GM23338 (cell line): Measurements from ENCODE around the gene LAT. TPM values are rescaled to one million over a fixed set of nuclear protein-coding genes. Genes with fewer than 3 reads are reported as not detected.

Experiments
- ATAC-seq: fragments of 200-7000 bp; cut with Tn5 transposase; 3 replicates; pipeline ENCODE4 v1.9.1; 2020
- DNase-seq: peaks from one replicate; pipeline ENCODE4 v3.0.0-alpha.2; 2015; ENCODE audit warnings: low spot score
- H2AFZ ChIP-seq: fragments of 200-600 bp; sonication (generic); 2 replicates; pipeline ENCODE4 v1.8.0; 2016; ENCODE audit warnings: antibody characterized with exemption, mild to moderate bottlenecking, moderate library complexity
- H3F3A ChIP-seq: fragments of 200-600 bp; sonication (generic); replicated peaks from 2 replicates; pipeline ENCODE4 v1.8.0; 2017; ENCODE audit warnings: antibody characterized with exemption, mixed run types, low read depth
- H3K27ac ChIP-seq: fragments of 200-600 bp; sonication (generic); 2 replicates; pipeline ENCODE4 v1.6.1; 2016; ENCODE audit warnings: low read depth
- H3K27me3 ChIP-seq: fragments of 200-600 bp; sonication (generic); 2 replicates; pipeline ENCODE4 v1.8.0; 2016; ENCODE audit warnings: mild to moderate bottlenecking, mixed run types, moderate library complexity; ENCODE audit not compliant: insufficient read depth
- H3K36me3 ChIP-seq: fragments of 200-600 bp; sonication (generic); 2 replicates; pipeline ENCODE4 v1.8.0; 2016; ENCODE audit warnings: mild to moderate bottlenecking; ENCODE audit not compliant: insufficient read depth
- H3K4me1 ChIP-seq: fragments of 200-600 bp; sonication (generic); 2 replicates; pipeline ENCODE4 v1.8.0; 2016; ENCODE audit warnings: mild to moderate bottlenecking, moderate library complexity; ENCODE audit not compliant: insufficient read depth
- H3K4me2 ChIP-seq: fragments of 200-600 bp; sonication (generic); 2 replicates; pipeline ENCODE4 v1.7.1; 2017; ENCODE audit warnings: mixed run types
- H3K4me3 ChIP-seq: fragments of 200-600 bp; sonication (generic); 2 replicates; pipeline ENCODE4 v1.6.1; 2016; ENCODE audit warnings: mixed run types
- H3K79me2 ChIP-seq: fragments of 200-600 bp; sonication (generic); replicated peaks from 2 replicates; pipeline ENCODE4 v1.8.0; 2017; ENCODE audit warnings: mild to moderate bottlenecking; ENCODE audit not compliant: insufficient read depth
- H3K9me2 ChIP-seq: fragments of 200-600 bp; sonication (generic); 2 replicates; pipeline ENCODE4 v1.8.0; 2017; ENCODE audit not compliant: insufficient read depth
- H4K20me1 ChIP-seq: fragments of 200-600 bp; sonication (generic); replicated peaks from 2 replicates; pipeline ENCODE4 v1.8.0; 2017; ENCODE audit warnings: mild to moderate bottlenecking; ENCODE audit not compliant: insufficient read depth
- H3K27ac Mint-ChIP-seq: 2 replicates; pipeline ENCODE4 v1.8.0; 2020; ENCODE audit warnings: inconsistent platforms, mild to moderate bottlenecking, moderate library complexity, mixed read lengths
- H3K27me3 Mint-ChIP-seq: 3 replicates; pipeline ENCODE4 v1.8.0; 2022; ENCODE audit warnings: low read depth, mild to moderate bottlenecking, moderate library complexity, mixed read lengths, inconsistent platforms; ENCODE audit not compliant: insufficient read depth, poor library complexity
- H3K36me3 Mint-ChIP-seq: 3 replicates; pipeline ENCODE4 v1.8.0; 2021; ENCODE audit warnings: low read depth, mild to moderate bottlenecking, inconsistent platforms, moderate library complexity, mixed read lengths
- H3K4me1 Mint-ChIP-seq: 3 replicates; pipeline ENCODE4 v1.8.0; 2020; ENCODE audit warnings: mild to moderate bottlenecking, inconsistent platforms, mixed read lengths
- H3K4me3 Mint-ChIP-seq: 3 replicates; pipeline ENCODE4 v1.8.0; 2021; ENCODE audit warnings: moderate library complexity, mild to moderate bottlenecking, inconsistent platforms, mixed read lengths
- H3K9me3 Mint-ChIP-seq: 3 replicates; pipeline ENCODE4 v1.8.0; 2020; ENCODE audit warnings: moderate library complexity, mild to moderate bottlenecking, inconsistent platforms, mixed read lengths
- CREB1 ChIP-seq: fragments of 250-450 bp; sonication (Bioruptor Pico); IDR thresholded peaks from 2 replicates; pipeline ENCODE4 v1.5.0; 2020; ENCODE audit warnings: low read depth, mild to moderate bottlenecking, moderate library complexity
- ETS1 ChIP-seq: IDR thresholded peaks from 2 replicates; pipeline ENCODE4 v1.6.1; 2016; ENCODE audit warnings: antibody characterized with exemption
- EZH2 ChIP-seq: fragments of 200-600 bp; sonication (generic); IDR thresholded peaks from one replicate; pipeline ENCODE4 v1.8.0; 2017; ENCODE audit warnings: antibody characterized with exemption, mild to moderate bottlenecking, low read depth; ENCODE audit not compliant: unreplicated experiment
- EZH2phosphoT487 ChIP-seq: fragments of 200-600 bp; sonication (generic); IDR thresholded peaks from one replicate; pipeline ENCODE4 v1.8.1; 2018; ENCODE audit warnings: antibody characterized with exemption; ENCODE audit not compliant: unreplicated experiment
- JUNB ChIP-seq: IDR thresholded peaks from one replicate; pipeline ENCODE4 v1.6.1; 2016; ENCODE audit warnings: antibody characterized with exemption; ENCODE audit not compliant: unreplicated experiment
- NANOG ChIP-seq: IDR thresholded peaks from 2 replicates; pipeline ENCODE4 v1.6.1; 2016; ENCODE audit warnings: antibody characterized with exemption, borderline replicate concordance
- POLR2AphosphoS5 ChIP-seq: IDR thresholded peaks from 2 replicates; pipeline ENCODE4 v1.6.1; 2016; ENCODE audit warnings: antibody characterized with exemption, low read depth
- REST ChIP-seq: IDR thresholded peaks from one replicate; pipeline ENCODE4 v1.6.1; 2018; ENCODE audit warnings: antibody characterized with exemption; ENCODE audit not compliant: unreplicated experiment
- STAT1 ChIP-seq: IDR thresholded peaks from one replicate; pipeline ENCODE4 v1.6.1; 2016; ENCODE audit warnings: antibody characterized with exemption; ENCODE audit not compliant: unreplicated experiment
- ZNF114 ChIP-seq: fragments of 250-450 bp; sonication (Bioruptor Pico); IDR thresholded peaks from 2 replicates; pipeline ENCODE4 v1.5.0; 2020; ENCODE audit warnings: mild to moderate bottlenecking, moderate library complexity
- ZNF331 ChIP-seq: fragments of 250-450 bp; sonication (Bioruptor Pico); IDR thresholded peaks from 2 replicates; pipeline ENCODE4 v1.5.0; 2020; ENCODE audit warnings: low read depth, mild to moderate bottlenecking, moderate library complexity
- ZNF462 ChIP-seq: fragments of 250-450 bp; sonication (Bioruptor Pico); IDR thresholded peaks from 2 replicates; pipeline ENCODE4 v1.5.0; 2020; ENCODE audit warnings: mild to moderate bottlenecking, moderate library complexity
- polyA plus RNA-seq: library from polyadenylated mRNA; unstranded; fragments of >200 nt; fragmentation: Nextera tagmentation; extraction: Ambion mirVana; gene quantifications from 2 replicates; pipeline ENCODE4 v1.2.1, GENCODE V29; 2016
- total RNA-seq: library from RNA; depleted of rRNA; stranded (reverse); fragments of >200 nt; shearing (Covaris generic); gene quantifications from 2 replicates; pipeline ENCODE4 v1.2.3, GENCODE V29; 2014
- TF ChIP-seq, protein P1 (sequence below), 2 experiments: fragments of 200-600 bp in 1 of 2; sonication (generic) in 1 of 2; conservative IDR thresholded peaks; 2 replicates each; pipeline versions ENCODE4 v1.5.1 to v1.6.1; 2016 to 2017; ENCODE audit warnings: antibody characterized with exemption in 2 of 2, low read depth in 2 of 2, mild to moderate bottlenecking in 2 of 2, moderate library complexity in 1 of 2

Gene LAT
- total and polyA plus RNA-seq, 2 experiments from 2014 or later = 2.2 to 2.4 TPM

DNA sequence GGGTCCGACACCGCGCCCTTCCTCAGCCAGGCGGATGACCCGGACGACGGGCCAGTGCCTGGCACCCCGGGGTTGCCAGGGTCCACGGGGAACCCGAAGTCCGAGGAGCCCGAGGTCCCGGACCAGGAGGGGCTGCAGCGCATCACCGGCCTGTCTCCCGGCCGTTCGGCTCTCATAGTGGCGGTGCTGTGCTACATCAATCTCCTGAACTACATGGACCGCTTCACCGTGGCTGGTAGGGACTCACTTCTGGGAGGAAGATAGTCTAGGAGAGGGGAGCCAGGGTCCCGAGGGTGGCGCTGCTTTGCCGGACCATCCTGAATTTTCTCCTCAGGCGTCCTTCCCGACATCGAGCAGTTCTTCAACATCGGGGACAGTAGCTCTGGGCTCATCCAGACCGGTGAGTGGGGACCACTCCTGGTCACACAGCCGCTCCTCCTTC lies 9.7 kb upstream of the LAT start:
- DNase-seq (no peak), ATAC-seq (no peak; the same call in 2 of the 3 replicates)
- H3K27me3 ChIP-seq = no peaks in the 10 kb centered on the region
- H3K36me3 Mint-ChIP-seq = peaks cover 11% of the 10 kb centered on the region; the same call in 2 of the 3 replicates
- peak overlapping the region; percentile 87 for H3K4me3 Mint-ChIP-seq
- H3K4me2 ChIP-seq = peak overlapping the region; percentile 88
- no peak overlapping the region for H3K27ac ChIP-seq
- peak overlapping the region; percentile 72 for H3K4me3 ChIP-seq
- H3K36me3 ChIP-seq = no peaks in the 10 kb centered on the region
- peaks cover 5% of the 10 kb centered on the region; the same call in 1 of the 2 replicates for H3K79me2 ChIP-seq
- H3K27me3 Mint-ChIP-seq = peaks cover 10% of the 10 kb centered on the region
- peaks cover 6% of the 10 kb centered on the region; the same call in 1 of the 2 replicates for H3K4me1 ChIP-seq
- H3K9me2 ChIP-seq = no peaks in the 10 kb centered on the region
- peak overlapping the region; percentile 24; the same call in 1 of the 2 replicates for H3K27ac Mint-ChIP-seq
- H3K4me1 Mint-ChIP-seq = peaks cover 5% of the 10 kb centered on the region
- H3F3A ChIP-seq = 0 out of 2 replicates have a peak, but pooled peaks cover 3% of the 10 kb centered on the region
- H3K9me3 Mint-ChIP-seq = no peaks in the 10 kb centered on the region
- TF ChIP-seq STAT1 (no peak), ZNF462 (CRISPR knock-in tag) (no peak), ETS1 (no peak), EZH2 (no peak), REST (no peak), POLR2AphosphoS5 (no peak), JUNB (no peak), NANOG (no peak), ZNF331 (CRISPR knock-in tag) (no peak), EZH2phosphoT487 (no peak), CREB1 (CRISPR knock-in tag) (no peak), ZNF114 (no peak)
- TF ChIP-seq, protein P1, sequence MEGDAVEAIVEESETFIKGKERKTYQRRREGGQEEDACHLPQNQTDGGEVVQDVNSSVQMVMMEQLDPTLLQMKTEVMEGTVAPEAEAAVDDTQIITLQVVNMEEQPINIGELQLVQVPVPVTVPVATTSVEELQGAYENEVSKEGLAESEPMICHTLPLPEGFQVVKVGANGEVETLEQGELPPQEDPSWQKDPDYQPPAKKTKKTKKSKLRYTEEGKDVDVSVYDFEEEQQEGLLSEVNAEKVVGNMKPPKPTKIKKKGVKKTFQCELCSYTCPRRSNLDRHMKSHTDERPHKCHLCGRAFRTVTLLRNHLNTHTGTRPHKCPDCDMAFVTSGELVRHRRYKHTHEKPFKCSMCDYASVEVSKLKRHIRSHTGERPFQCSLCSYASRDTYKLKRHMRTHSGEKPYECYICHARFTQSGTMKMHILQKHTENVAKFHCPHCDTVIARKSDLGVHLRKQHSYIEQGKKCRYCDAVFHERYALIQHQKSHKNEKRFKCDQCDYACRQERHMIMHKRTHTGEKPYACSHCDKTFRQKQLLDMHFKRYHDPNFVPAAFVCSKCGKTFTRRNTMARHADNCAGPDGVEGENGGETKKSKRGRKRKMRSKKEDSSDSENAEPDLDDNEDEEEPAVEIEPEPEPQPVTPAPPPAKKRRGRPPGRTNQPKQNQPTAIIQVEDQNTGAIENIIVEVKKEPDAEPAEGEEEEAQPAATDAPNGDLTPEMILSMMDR (conservative IDR thresholded peaks at IDR 0.05; ENCODE audit: low read depth in 2 of 2) = no peak
- peak overlapping the region; percentile 88; the same call in 1 of the 2 replicates for H2AFZ ChIP-seq
- H4K20me1 ChIP-seq = no peaks in the 10 kb centered on the region; the same call in 1 of the 2 replicates
